MM.1S (cell line): Measurements from ENCODE around the gene CACNG7.

Source experiments
- DNase-seq: peaks from one replicate; pipeline ENCODE4 v3.0.0-alpha.2; 2015
- H2AFZ ChIP-seq: fragments of 300-600 bp; sonication (generic); 2 replicates; pipeline ENCODE4 v1.6.0; 2016; ENCODE audit warnings: antibody characterized with exemption, low read length
- H3F3A ChIP-seq: fragments of 300-600 bp; sonication (generic); 2 replicates; pipeline ENCODE4 v1.6.1; 2016; ENCODE audit warnings: mild to moderate bottlenecking, antibody characterized with exemption, low read length, moderate library complexity, mixed read lengths; ENCODE audit not compliant: insufficient read depth
- H3K27ac ChIP-seq: fragments of 300-600 bp; sonication (generic); 2 replicates; pipeline ENCODE4 v1.5.1; 2016; ENCODE audit warnings: mild to moderate bottlenecking, low read length
- H3K27me3 ChIP-seq: fragments of 300-600 bp; sonication (generic); replicated peaks from 2 replicates; pipeline ENCODE4 v1.6.0; 2016; ENCODE audit warnings: low read length; ENCODE audit not compliant: insufficient read depth
- H3K36me3 ChIP-seq: fragments of 300-600 bp; sonication (generic); replicated peaks from 2 replicates; pipeline ENCODE4 v1.6.1; 2016; ENCODE audit warnings: mild to moderate bottlenecking, low read length, mixed read lengths; ENCODE audit not compliant: insufficient read depth
- H3K4me1 ChIP-seq: fragments of 300-600 bp; sonication (generic); 2 replicates; pipeline ENCODE4 v1.6.1; 2016; ENCODE audit warnings: low read length, mixed read lengths
- H3K4me2 ChIP-seq: fragments of 300-600 bp; sonication (generic); 2 replicates; pipeline ENCODE4 v1.6.0; 2016; ENCODE audit warnings: low read depth, low read length
- H3K4me3 ChIP-seq: fragments of 300-600 bp; sonication (generic); 2 replicates; pipeline ENCODE4 v1.5.1; 2016; ENCODE audit warnings: low read length, mixed read lengths
- H3K79me2 ChIP-seq: fragments of 300-600 bp; sonication (generic); 2 replicates; pipeline ENCODE4 v1.6.1; 2016; ENCODE audit warnings: mixed run types, low read length, mixed read lengths
- H3K9ac ChIP-seq: fragments of 300-600 bp; sonication (generic); 2 replicates; pipeline ENCODE4 v1.6.1; 2016; ENCODE audit warnings: low read length, mixed read lengths
- H3K9me2 ChIP-seq: fragments of 300-600 bp; sonication (generic); replicated peaks from 2 replicates; pipeline ENCODE4 v1.6.1; 2016; ENCODE audit warnings: mild to moderate bottlenecking, low read length, mixed read lengths; ENCODE audit not compliant: insufficient read depth
- H3K9me3 ChIP-seq: fragments of 300-600 bp; sonication (generic); replicated peaks from 2 replicates; pipeline ENCODE4 v1.6.1; 2016; ENCODE audit warnings: mild to moderate bottlenecking, low read length, mixed read lengths; ENCODE audit not compliant: insufficient read depth
- H4K20me1 ChIP-seq: fragments of 300-600 bp; sonication (generic); 2 replicates; pipeline ENCODE4 v1.6.1; 2016; ENCODE audit warnings: mild to moderate bottlenecking, low read length, moderate library complexity, mixed read lengths; ENCODE audit not compliant: insufficient read depth
- EZH2 ChIP-seq: fragments of 300-600 bp; sonication (generic); optimal IDR thresholded peaks from 2 replicates; pipeline ENCODE3; 2017; ENCODE audit warnings: low read depth, mild to moderate bottlenecking, antibody characterized with exemption, low read length, mixed read lengths
- EZH2phosphoT487 ChIP-seq: fragments of 300-600 bp; sonication (generic); IDR thresholded peaks from 2 replicates; pipeline ENCODE4 v1.6.1; 2018; ENCODE audit warnings: antibody characterized with exemption, low read length
- TF ChIP-seq, protein P1 (sequence below): fragments of 300-600 bp; sonication (generic); IDR thresholded peaks from 2 replicates; pipeline ENCODE4 v1.5.1; 2016; ENCODE audit warnings: antibody characterized with exemption, low read length, mixed read lengths

CACNG7 gene

DNA sequence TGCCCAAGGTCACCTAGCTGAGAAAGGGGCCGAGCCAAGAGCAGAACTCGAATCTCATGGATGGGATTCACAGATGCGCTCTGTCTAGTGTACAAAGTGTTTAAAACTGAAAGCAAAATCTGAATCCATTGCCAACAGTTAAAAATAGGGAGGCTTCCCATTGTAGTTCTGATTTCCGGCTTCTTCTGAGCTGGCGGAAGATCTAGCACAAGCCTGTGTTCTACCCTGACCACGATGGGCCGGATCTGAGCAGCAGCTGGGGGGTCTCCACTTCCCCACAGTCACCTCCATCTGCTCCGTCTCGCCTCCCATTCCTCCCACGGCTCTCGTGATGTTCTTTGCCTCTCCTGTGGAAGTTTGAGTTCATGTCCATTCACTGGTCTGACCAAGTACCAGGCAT is 56.0 kb downstream of the CACNG7 start:
- Histone ChIP-seq H2AFZ (peak overlapping the region; percentile 65; the same call in 1 of the 2 replicates), H3K36me3 (no peaks in the 10 kb centered on the region), H3F3A (no peaks in the 10 kb centered on the region), H3K9me3 (no peaks in the 10 kb centered on the region), H3K9me2 (no peaks in the 10 kb centered on the region), H3K4me2 (peak overlapping the region; percentile 56), H3K4me1 (no peaks in the 10 kb centered on the region), H3K79me2 (no peaks in the 10 kb centered on the region), H4K20me1 (no peaks in the 10 kb centered on the region), H3K27ac (no peak overlapping the region), H3K27me3 (peaks cover 44% of the 10 kb centered on the region), H3K9ac (no peak overlapping the region), H3K4me3 (peak overlapping the region; percentile 49)
- DNase-seq = no peak
- TF ChIP-seq EZH2 (no peak), EZH2phosphoT487 (no peak)
- TF ChIP-seq, protein P1, sequence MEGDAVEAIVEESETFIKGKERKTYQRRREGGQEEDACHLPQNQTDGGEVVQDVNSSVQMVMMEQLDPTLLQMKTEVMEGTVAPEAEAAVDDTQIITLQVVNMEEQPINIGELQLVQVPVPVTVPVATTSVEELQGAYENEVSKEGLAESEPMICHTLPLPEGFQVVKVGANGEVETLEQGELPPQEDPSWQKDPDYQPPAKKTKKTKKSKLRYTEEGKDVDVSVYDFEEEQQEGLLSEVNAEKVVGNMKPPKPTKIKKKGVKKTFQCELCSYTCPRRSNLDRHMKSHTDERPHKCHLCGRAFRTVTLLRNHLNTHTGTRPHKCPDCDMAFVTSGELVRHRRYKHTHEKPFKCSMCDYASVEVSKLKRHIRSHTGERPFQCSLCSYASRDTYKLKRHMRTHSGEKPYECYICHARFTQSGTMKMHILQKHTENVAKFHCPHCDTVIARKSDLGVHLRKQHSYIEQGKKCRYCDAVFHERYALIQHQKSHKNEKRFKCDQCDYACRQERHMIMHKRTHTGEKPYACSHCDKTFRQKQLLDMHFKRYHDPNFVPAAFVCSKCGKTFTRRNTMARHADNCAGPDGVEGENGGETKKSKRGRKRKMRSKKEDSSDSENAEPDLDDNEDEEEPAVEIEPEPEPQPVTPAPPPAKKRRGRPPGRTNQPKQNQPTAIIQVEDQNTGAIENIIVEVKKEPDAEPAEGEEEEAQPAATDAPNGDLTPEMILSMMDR = no peak

DNA sequence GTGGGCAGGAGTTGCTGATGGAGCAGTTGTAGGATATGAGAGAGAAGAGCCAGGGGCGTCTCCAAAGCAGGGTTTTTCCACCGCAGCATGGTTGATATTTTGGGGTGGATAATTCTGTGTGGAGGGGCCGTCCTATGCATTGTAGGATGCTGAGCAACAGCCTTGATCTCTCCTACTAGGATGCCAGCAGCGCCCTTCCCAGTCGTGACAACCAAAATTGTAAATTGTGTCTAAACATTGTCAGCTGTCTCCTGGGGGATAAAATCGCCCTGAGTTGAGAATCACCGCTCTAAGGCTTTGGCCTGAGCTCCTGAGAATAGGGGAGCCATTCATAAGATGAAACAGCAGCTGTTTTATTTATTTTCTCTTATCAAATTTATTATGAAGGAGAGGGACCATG is 57.9 kb downstream of the CACNG7 start:
- DNase-seq = no peak
- H3K79me2 ChIP-seq = no peaks in the 10 kb centered on the region
- H3F3A ChIP-seq = no peaks in the 10 kb centered on the region

DNA sequence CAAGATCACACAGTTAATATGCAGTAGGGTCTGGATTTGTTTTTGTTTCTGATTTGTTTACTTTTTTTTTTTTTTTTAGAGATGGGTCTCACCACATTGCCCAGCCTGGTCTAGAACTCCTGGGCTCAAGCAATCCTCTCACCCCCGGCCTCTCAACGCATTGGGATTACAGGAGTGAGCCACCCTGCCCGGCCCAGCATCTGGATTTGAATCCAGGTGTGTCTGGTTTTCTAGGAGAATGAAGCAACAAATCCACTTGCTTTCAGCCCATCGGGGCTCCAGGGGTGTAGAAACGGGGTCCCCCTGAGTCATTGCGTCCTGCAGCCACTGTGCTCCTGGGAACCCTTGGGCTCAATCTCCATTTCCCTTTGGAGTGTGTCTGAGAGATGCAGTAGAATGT is 60.3 kb downstream of the CACNG7 start:
- H3K36me3 ChIP-seq = no peaks in the 10 kb centered on the region
- no peaks in the 10 kb centered on the region for H3K9me3 ChIP-seq
- H3K4me1 ChIP-seq = no peaks in the 10 kb centered on the region
- no peaks in the 10 kb centered on the region for H4K20me1 ChIP-seq
- no peak overlapping the region for H3K9ac ChIP-seq
- no peak overlapping the region for H3K4me2 ChIP-seq
- TF ChIP-seq, protein P1 = no peak
- TF ChIP-seq EZH2phosphoT487 (no peak), EZH2 (no peak)
- no peaks in the 10 kb centered on the region for H3K79me2 ChIP-seq
- no peaks in the 10 kb centered on the region for H3F3A ChIP-seq
- no peak overlapping the region for H2AFZ ChIP-seq
- H3K27me3 ChIP-seq = peaks cover 27% of the 10 kb centered on the region
- no peak overlapping the region for H3K4me3 ChIP-seq
- DNase-seq = no peak
- no peaks in the 10 kb centered on the region for H3K9me2 ChIP-seq
- no peak overlapping the region for H3K27ac ChIP-seq

More for the DNA sequence above, 57.9 kb downstream of the CACNG7 start:
- Histone ChIP-seq H3K4me2 (no peak overlapping the region), H3K4me3 (no peak overlapping the region), H3K36me3 (no peaks in the 10 kb centered on the region), H3K9me3 (no peaks in the 10 kb centered on the region), H3K9me2 (no peaks in the 10 kb centered on the region), H3K27ac (no peak overlapping the region), H4K20me1 (no peaks in the 10 kb centered on the region), H3K4me1 (no peaks in the 10 kb centered on the region), H2AFZ (no peak overlapping the region), H3K9ac (no peak overlapping the region), H3K27me3 (peaks cover 31% of the 10 kb centered on the region)
- TF ChIP-seq EZH2 = no peak
- no peak for TF ChIP-seq EZH2phosphoT487
- TF ChIP-seq, protein P1 = no peak
